SK-N-SH (cell line): Measurements from ENCODE around the gene ACACB.

Experiments
- CHD2 ChIP-seq: fragments of 150-350 bp; IDR thresholded peaks from 2 replicates; pipeline ENCODE4 v1.6.1; 2018; ENCODE audit warnings: low read length; ENCODE audit not compliant: partially characterized antibody
- CTCF ChIP-seq: fragments of 200-600 bp; sonication (generic); IDR thresholded peaks from 2 replicates; pipeline ENCODE4 v1.6.1; 2017; ENCODE audit warnings: antibody characterized with exemption, mild to moderate bottlenecking, moderate library complexity
- EZH2phosphoT487 ChIP-seq: fragments of 200-600 bp; sonication (generic); IDR thresholded peaks from 2 replicates; pipeline ENCODE4 v1.6.1; 2017; ENCODE audit warnings: low read depth, mixed run types, mild to moderate bottlenecking, antibody characterized with exemption, moderate library complexity, borderline replicate concordance
- GABPA ChIP-seq: IDR thresholded peaks from 2 replicates; pipeline ENCODE4 v1.4.0; 2012; ENCODE audit warnings: low read depth, mild to moderate bottlenecking
- IRF3 ChIP-seq: fragments of 150-350 bp; IDR thresholded peaks from 2 replicates; pipeline ENCODE4 v1.6.1; 2016; ENCODE audit warnings: mild to moderate bottlenecking, low read depth, low read length
- MAX ChIP-seq: IDR thresholded peaks from 2 replicates; pipeline ENCODE4 v1.4.0; 2012; ENCODE audit warnings: low read depth
- POLR2AphosphoS5 ChIP-seq: IDR thresholded peaks from 2 replicates; pipeline ENCODE4 v1.6.1; 2012; ENCODE audit warnings: low read depth, low read length
- REST ChIP-seq: IDR thresholded peaks from 2 replicates; pipeline ENCODE4 v1.6.1; 2012; ENCODE audit warnings: mild to moderate bottlenecking, low read depth, low read length, moderate library complexity
- USF2 ChIP-seq: fragments of 150-350 bp; IDR thresholded peaks from 2 replicates; pipeline ENCODE4 v1.6.1; 2017; ENCODE audit warnings: antibody characterized with exemption, low read length, low read depth, borderline replicate concordance
- YY1 ChIP-seq: IDR thresholded peaks from 2 replicates; pipeline ENCODE4 v1.4.0; 2012; ENCODE audit warnings: low read depth, mild to moderate bottlenecking

- no peak for TF ChIP-seq POLR2AphosphoS5
- no peak for TF ChIP-seq EZH2phosphoT487
- TF ChIP-seq CTCF: no peak
- TF ChIP-seq USF2: no peak
- TF ChIP-seq REST: no peak
- no peak for TF ChIP-seq YY1
- no peak for TF ChIP-seq IRF3
- TF ChIP-seq GABPA: no peak
- no peak for TF ChIP-seq MAX
- TF ChIP-seq CHD2: no peak
These were observed 53.9 kb downstream of the ACACB start for GRCh38 chr12:109170324-109170723.
